Stimulated activated CD8-positive, alpha-beta memory T cell treated with anti-CD3 and anti-CD28 coated beads, Interleukin-7, amount 100 ng/mL, for 24 hours (primary cell): ENCODE data around the gene EGR2.

Experiments used
- DNase-seq: peaks from one replicate; pipeline ENCODE4 v3.0.0-alpha.2; 2020; ENCODE audit warnings: low read depth

Gene EGR2

DNA sequence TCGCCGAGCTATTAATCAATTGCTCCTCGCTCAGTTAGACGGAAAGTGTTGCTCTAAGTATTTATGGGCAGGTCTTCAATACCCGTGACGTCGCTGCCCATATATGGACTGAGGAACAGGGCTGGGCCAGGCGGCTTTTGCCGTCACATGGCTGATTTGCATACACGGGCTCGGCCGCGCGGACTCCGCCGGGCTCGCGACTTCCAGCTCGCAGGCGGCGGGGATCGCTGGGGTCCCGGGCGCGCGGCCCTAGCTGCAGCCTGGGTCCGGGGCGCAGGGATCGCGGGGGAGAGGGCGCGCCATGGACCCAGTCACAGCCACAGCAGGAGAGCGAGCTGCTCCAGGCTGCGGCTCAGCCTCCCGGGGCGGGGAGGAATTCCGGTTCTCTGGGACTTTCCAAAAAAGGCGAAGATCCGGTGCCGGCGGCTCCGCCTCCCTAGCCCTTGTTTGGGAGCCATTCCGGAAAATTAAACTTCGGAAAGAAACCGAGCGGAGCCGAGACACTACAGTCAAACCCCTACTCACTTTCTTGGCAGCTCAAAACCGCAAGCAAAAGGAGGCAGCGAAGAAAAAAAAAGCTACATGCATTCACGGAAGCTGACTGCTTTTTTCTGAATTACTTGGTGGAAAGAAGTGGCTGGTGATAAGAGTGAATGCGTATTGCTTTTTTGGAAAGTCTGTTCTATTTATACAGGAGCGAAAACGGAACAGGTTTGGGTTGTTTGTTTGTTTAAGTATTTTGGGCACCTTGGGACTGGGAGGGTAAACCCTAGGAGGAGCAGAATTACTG is at the start of gene EGR2:
EGR2 (minus strand) TSS at position 36 of the 790 bp plus-strand sequence. CDS start 337 bp downstream, outside the sequence.
- DNase-seq: peak; percentile 86

GRCh38 chr10:62862447-62862846 is 46.3 kb upstream of the EGR2 start:
- DNase-seq: no peak

DNA sequence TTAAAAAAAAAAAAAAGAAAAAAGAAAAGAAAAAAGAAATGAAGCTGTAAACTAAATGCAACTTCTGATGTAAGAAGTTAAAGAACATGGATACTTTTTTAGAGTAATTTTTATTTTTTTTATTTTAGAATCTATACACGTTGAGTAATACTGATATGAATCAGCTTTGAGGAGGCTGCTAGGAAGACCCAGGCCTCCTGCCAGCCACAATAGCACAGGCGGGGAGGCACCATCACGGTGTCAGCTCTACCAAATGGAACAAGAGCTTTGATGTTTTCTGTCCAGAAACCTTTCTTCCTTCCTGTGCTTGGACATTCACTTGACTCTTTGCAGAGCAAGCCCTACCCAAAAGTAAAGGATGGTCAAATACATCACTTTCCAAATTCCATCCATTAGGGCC is 45.3 kb upstream of the EGR2 start:
- DNase-seq: no peak

- DNase-seq: no peak
Observed at GRCh38 chr10:62860946-62861345, 44.8 kb upstream of the EGR2 start.

- DNase-seq: no peak
Observed at GRCh38 chr10:62858364-62858763, 42.2 kb upstream of the EGR2 start.

- DNase-seq: no peak
Observed at GRCh38 chr10:62856021-62856420, 39.9 kb upstream of the EGR2 start.

GRCh38 chr10:62853710-62854109 is 37.5 kb upstream of the EGR2 start:
- DNase-seq: no peak

DNA sequence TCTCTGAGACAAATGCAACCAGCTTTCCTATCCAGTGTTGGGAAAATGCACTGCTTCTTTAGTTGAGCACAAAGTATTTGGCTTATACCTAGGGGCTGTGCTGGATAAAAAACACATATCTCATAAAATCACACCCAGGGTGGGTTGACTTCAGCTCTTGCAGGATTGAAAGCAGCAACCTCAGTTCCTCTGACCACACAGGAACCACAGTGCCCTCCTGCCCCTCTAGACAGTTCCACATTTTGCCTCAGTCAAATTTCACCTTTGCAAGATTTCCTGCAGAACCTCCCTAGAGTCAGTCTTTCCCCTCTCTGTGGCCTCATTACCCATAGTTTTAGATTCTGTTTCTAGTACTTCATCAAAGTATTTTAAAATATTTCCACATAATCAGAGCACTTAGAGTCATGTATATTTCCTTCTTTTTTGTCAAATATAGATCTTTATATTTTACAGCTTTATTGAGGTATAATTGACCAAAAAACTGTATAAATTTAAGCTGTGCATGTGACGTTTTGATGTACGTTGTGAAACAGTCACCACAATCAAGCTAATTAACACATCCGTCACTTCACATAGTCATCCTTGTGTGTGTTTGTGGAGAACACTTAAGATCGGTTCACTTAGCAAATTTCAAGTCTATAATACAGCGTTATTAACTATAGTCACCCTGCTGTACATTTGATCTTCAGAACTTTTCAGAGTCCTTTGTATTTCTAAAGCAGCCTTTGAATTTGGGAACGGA is 37.0 kb upstream of the EGR2 start:
- DNase-seq: no peak

DNA sequence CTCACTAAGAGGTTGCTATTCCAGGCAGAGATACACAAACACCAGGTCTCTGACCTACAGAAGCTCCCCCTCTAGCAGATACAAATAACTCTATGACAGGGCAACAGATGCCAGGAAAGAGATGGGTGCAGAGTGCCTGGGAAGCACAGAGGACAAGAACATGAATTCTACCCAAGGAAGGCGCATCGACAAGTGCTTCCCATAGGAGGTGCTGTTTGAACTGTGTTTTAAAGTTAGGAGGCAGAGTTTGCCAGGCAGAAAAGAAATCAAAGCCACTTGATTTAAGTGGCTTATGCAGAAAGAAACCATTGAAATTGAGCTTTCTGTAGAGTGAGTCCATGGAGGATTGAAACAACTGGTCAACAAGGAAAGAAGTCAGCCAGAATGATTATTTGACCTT is 35.3 kb upstream of the EGR2 start:
- DNase-seq: no peak

- no peak for DNase-seq
Observed at GRCh38 chr10:62850646-62851045, 34.5 kb upstream of the EGR2 start.

- no peak for DNase-seq
Observed at GRCh38 chr10:62847433-62847832, 31.3 kb upstream of the EGR2 start.

DNA sequence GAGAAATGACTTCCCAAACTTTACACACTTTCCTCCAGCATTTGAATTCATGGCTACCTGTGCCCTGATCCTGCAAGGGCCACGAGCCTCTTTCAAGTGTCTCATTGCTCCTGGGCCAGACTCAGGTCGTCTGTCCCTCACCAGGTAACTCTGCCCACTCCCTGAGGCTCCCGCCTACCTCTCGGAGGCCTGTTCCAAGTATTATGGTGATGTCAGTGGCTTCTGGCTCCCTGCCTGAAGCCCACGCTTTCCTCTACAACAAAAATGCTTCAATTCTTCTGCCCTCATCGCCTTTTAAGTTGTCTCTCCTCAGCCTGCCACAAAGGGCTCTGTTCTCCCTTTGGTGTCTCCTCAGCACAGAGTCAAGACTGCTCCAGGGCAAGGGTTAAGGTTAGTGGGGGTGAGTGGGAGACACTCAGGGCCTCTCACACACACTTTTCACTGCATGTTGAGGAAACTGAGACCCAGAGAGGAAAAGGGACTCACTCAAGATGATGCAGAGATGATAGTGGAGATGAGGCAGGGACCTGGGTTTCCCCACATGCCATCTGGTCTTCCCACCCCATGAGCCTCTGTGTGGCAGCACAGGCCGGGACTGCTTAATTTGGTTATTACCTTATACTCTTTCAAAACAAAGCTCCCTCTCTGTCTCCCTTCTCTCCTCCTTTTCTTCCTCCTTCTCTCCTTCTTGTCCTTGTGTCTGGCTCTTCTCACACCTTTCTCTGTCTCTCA is 28.3 kb upstream of the EGR2 start:
- DNase-seq: no peak

DNA sequence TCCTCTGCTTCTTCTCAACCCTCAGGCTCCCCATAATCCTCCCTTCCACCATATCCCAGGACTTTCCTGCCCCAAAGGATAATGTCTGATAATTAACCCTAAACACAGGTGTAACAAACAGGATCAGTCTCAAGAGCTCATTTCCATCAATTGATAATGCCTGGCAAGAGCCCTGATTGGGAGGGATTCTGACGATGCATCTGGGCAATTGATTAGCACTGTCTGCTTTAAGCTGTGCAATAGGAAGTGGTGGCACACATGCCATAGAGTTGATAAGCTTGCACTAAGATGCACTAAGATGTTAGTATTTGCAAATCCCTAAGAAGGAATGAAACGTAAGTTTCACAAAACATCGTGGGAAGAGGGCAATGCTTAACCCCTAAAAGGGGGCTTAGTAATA is 27.4 kb upstream of the EGR2 start:
- no peak for DNase-seq

GRCh38 chr10:62842983-62843382 is 26.8 kb upstream of the EGR2 start:
- DNase-seq: no peak

DNA sequence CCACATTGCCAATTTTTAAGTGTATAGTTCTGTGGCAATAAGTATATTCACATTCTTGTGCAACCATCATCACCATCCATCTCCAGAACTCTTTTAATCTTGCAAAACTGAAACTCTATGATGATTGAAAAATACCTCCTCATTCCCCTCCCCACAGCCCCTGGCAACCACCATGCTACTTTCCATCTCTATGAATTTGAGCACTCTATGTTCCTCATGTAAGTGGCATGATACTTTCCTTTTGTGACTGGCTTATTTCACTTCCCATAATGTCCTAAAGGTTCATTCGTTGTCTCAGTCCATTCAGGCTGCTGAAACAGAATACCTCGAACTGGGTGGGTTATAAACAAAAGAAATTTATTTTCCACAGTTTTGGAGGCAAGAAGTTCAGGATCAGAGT is 23.4 kb upstream of the EGR2 start:
- DNase-seq: no peak

DNA sequence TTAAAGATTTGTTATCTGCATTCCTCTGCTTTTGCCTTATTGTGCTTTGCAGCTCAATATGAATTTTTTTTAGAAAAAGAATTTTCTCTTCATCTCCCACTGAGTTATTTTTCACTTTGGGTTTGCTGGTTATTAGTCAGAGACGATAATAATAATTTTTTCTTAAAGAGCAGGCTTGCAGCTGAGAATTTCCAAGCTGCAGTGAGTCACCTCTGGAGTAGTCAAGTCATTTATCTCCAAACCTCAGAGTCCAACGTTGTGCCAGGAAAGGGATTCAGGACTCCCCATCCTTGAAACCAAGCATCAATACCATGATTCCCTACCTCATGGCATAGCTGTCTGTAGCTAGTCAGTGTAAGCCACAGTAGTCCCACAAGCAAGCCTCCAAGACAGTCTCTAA is 15.2 kb upstream of the EGR2 start:
- DNase-seq: no peak

DNA sequence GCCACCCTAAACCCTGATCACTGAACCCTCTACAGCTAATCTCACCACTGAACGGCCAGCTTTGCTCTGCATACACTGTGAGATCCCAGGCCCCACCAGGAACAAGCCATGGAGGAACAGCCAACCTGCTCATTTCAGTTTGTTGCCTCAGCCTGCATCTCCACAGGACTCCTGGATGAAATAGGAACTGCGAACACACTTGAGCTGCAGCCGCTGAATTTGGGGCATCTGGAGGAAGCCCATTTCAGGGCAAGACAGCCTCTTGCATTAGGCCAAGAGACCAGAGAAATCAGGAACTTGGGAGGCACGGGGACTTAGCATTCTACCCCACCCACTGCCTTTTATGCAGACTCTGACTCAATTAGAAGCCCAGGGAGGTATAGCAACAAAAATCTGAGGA is 14.5 kb upstream of the EGR2 start:
- DNase-seq: no peak

DNA sequence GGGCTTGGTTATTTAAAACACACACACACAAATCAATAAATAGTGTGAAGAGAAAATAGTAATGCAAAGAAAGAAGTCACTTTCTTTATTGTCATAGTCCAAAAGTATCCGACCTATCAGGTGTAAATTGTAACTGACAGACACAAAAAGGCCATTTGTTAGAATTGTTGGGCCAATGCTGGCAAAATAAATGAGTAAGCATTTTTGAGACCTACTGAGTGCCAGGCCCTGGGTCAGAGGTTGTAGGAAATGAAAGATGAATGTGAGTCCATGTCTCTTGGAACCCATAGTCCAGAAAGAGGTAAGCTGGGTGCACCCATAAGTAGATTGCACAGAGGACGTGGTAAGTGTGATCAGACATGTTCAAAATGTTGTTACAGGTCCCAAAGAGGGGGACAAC is 13.5 kb upstream of the EGR2 start:
- DNase-seq: no peak

- DNase-seq: no peak
Observed at GRCh38 chr10:62826273-62826672, 10.1 kb upstream of the EGR2 start.

DNA sequence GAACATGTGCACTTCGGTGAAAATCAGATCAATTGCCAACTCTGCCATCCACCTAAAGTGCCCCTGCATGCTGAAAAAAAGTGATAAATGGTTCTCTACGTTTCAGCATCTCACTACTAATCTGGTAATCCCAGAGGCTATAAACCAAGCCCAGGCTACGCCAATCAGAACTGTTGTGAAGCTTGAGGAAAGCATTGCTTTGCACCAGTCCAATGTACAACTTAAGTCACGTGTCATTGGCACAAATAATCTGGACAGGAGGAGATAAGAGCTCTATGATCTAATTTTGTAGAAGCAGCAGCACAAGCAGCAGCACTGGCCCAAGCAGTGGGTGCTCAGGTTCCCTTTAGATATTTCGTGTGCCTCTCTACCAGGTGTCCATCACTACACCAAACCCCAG is 4.4 kb upstream of the EGR2 start:
- DNase-seq: no peak

- no peak for DNase-seq
Observed at GRCh38 chr10:62819141-62819920, 3.2 kb upstream of the EGR2 start.

DNA sequence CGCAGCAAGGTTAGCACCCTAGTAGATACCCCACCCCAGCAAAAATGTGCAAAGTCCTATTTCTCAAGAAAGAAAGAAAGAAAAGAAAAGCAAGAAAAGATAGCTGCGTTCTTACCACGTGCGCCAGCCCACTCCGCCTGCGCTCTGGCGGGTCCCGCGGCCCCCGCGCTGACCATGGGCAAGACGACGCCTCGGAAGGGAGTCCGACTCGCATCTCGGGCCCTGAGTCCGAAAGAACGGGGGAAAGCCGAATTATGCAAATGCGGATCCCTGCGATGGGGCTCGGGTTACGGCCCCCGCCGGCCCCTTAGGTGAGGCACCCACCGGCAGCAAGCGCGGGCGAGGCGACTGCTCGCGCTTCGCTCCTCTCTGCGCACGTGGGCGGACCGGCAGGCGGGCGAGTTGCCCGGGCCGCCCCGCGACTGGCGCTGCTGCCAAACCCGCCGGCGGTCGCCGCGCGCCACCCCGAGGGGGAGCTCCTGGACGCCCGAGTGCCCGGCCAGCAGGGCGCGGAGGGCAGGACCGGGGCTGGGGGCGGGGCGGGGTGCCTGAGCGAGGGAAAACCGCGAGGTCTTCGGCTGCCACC is 2.4 kb upstream of the EGR2 start:
- no peak for DNase-seq
